ENCODE results near the gene PEX14. TPM values are rescaled to one million over a fixed set of nuclear protein-coding genes. Genes with fewer than 3 reads are reported as not detected.

PEX14 gene
- total and polyA plus RNA-seq, 10 of the 15 experiments (the other 5 are each of a cell fraction or from before 2014, with no cell fraction given): 1.4 to 23.2 (median 12.0) TPM

DNA sequence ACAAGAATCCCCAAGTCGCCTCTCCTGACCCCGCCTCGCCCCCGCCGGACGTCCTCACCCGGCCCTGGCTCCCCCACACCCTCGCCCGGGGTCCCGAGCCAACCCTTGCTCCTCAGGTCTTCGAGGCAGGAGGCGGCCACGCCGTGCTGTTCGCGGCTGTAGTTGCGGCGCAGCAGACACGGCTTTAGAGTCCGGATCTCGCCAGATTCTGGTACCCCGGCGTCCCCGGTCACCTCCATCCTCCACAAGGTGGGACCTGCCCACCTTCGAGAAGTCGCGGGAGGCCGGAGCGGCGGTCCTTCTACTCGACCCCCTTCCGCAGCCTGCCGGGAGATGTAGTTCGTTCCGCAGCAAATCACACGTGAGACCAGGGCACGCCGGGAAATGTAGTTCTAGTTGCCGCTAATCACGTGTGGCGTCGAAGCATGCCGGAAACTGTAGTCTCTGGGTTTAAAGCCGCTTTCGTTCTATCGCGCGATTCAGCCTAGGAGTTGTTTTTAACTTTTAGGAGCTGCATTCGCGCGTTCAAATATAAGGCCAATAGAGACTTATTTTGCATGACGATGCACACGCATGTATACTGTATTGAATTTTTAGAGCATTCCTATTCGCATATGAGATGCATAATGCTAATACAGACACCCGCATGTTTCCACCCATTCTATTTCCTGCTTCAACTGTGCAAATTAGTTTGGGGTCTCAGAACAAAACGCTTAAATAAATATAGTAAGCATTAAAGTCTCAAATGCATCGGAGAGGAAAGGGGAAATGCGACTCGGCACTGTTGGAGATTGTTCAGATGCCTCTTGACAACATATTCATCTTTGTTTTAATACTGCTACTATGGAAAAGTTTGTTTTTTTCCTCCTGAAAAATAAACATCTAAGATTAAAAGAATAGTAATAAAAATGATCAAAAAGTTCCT, 2.3 kb upstream of the PEX14 start, which contains the start of gene DFFA (continued):
- TF ChIP-seq USF1 (IDR thresholded peaks at IDR 0.05; ENCODE audit: borderline replicate concordance, extremely low read length, insufficient read depth, low read depth, low read length): peak; percentile 97
- TF ChIP-seq BMI1 (IDR thresholded peaks at IDR 0.05; ENCODE audit: borderline replicate concordance): no peak
- TF ChIP-seq, protein P1, sequence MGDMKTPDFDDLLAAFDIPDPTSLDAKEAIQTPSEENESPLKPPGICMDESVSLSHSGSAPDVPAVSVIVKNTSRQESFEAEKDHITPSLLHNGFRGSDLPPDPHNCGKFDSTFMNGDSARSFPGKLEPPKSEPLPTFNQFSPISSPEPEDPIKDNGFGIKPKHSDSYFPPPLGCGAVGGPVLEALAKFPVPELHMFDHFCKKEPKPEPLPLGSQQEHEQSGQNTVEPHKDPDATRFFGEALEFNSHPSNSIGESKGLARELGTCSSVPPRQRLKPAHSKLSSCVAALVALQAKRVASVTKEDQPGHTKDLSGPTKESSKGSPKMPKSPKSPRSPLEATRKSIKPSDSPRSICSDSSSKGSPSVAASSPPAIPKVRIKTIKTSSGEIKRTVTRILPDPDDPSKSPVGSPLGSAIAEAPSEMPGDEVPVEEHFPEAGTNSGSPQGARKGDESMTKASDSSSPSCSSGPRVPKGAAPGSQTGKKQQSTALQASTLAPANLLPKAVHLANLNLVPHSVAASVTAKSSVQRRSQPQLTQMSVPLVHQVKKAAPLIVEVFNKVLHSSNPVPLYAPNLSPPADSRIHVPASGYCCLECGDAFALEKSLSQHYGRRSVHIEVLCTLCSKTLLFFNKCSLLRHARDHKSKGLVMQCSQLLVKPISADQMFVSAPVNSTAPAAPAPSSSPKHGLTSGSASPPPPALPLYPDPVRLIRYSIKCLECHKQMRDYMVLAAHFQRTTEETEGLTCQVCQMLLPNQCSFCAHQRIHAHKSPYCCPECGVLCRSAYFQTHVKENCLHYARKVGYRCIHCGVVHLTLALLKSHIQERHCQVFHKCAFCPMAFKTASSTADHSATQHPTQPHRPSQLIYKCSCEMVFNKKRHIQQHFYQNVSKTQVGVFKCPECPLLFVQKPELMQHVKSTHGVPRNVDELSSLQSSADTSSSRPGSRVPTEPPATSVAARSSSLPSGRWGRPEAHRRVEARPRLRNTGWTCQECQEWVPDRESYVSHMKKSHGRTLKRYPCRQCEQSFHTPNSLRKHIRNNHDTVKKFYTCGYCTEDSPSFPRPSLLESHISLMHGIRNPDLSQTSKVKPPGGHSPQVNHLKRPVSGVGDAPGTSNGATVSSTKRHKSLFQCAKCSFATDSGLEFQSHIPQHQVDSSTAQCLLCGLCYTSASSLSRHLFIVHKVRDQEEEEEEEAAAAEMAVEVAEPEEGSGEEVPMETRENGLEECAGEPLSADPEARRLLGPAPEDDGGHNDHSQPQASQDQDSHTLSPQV (IDR thresholded peaks at IDR 0.05): no peak
- TF ChIP-seq SUPT20H (IDR thresholded peaks at IDR 0.05; ENCODE audit: borderline replicate concordance, control insufficient read depth, low read depth, low read length): no peak
- TF ChIP-seq LARP7 (IDR thresholded peaks at IDR 0.05): no peak; the same call in none of the 2 replicates
- TF ChIP-seq, protein P2, sequence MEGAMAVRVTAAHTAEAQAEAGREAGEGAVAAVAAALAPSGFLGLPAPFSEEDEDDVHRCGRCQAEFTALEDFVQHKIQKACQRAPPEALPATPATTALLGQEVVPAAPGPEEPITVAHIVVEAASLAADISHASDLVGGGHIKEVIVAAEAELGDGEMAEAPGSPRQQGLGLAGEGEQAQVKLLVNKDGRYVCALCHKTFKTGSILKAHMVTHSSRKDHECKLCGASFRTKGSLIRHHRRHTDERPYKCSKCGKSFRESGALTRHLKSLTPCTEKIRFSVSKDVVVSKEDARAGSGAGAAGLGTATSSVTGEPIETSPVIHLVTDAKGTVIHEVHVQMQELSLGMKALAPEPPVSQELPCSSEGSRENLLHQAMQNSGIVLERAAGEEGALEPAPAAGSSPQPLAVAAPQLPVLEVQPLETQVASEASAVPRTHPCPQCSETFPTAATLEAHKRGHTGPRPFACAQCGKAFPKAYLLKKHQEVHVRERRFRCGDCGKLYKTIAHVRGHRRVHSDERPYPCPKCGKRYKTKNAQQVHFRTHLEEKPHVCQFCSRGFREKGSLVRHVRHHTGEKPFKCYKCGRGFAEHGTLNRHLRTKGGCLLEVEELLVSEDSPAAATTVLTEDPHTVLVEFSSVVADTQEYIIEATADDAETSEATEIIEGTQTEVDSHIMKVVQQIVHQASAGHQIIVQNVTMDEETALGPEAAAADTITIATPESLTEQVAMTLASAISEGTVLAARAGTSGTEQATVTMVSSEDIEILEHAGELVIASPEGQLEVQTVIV (IDR thresholded peaks at IDR 0.05; ENCODE audit: borderline replicate concordance, partially characterized antibody): peak; percentile 53
- no peak for TF ChIP-seq TCF7 (IDR thresholded peaks at IDR 0.05; ENCODE audit: borderline replicate concordance)
- TF ChIP-seq, protein P3, sequence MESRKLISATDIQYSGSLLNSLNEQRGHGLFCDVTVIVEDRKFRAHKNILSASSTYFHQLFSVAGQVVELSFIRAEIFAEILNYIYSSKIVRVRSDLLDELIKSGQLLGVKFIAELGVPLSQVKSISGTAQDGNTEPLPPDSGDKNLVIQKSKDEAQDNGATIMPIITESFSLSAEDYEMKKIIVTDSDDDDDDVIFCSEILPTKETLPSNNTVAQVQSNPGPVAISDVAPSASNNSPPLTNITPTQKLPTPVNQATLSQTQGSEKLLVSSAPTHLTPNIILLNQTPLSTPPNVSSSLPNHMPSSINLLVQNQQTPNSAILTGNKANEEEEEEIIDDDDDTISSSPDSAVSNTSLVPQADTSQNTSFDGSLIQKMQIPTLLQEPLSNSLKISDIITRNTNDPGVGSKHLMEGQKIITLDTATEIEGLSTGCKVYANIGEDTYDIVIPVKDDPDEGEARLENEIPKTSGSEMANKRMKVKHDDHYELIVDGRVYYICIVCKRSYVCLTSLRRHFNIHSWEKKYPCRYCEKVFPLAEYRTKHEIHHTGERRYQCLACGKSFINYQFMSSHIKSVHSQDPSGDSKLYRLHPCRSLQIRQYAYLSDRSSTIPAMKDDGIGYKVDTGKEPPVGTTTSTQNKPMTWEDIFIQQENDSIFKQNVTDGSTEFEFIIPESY (IDR thresholded peaks at IDR 0.05): no peak
- TF ChIP-seq ZBTB40 (IDR thresholded peaks at IDR 0.05; ENCODE audit: borderline replicate concordance): peak; percentile 85
- TF ChIP-seq EED (IDR thresholded peaks at IDR 0.05; ENCODE audit: low read depth): no peak
- TF ChIP-seq IKZF2 (IDR thresholded peaks at IDR 0.05): no peak
- no peak for TF ChIP-seq CBX5 (IDR thresholded peaks at IDR 0.05; ENCODE audit: low read depth)
- TF ChIP-seq MTA2 (IDR thresholded peaks at IDR 0.05; ENCODE audit: low read depth): no peak
- peak; percentile 57 for TF ChIP-seq IRF4 (IDR thresholded peaks at IDR 0.05; ENCODE audit: low read depth, low read length)
